Cardiac muscle cell (in vitro differentiated cells and primary cell): ENCODE data around the gene UQCRC2. TPM values are rescaled to one million over a fixed set of nuclear protein-coding genes. Genes with fewer than 3 reads are reported as not detected.
A peak's percentile ranks its signal among the peaks of the same experiment; 100 is the strongest.
"Not testable (repeated sequence)": the region's sequence is repeated elsewhere in the genome, so short reads cannot be mapped to it uniquely, and the experiment has no call there.

Source experiments
- DNase-seq, 2 donors: peaks; one replicate each; pipeline versions ENCODE4 v3.0.0 to v3.0.0-alpha.2; 2010 to 2017; ENCODE audit warnings: low read depth in 1 of 2, low spot score in 1 of 2
- H3K27ac ChIP-seq: fragments of 200-600 bp; sonication (generic); 2 replicates; pipeline ENCODE4 v1.5.1; 2016
- H3K27me3 ChIP-seq: fragments of 200-600 bp; sonication (generic); 2 replicates; pipeline ENCODE4 v1.6.0; 2016; ENCODE audit warnings: control low read depth
- H3K36me3 ChIP-seq: fragments of 200-600 bp; sonication (generic); 2 replicates; pipeline ENCODE4 v1.5.1; 2016; ENCODE audit warnings: control low read depth
- H3K4me1 ChIP-seq: fragments of 200-600 bp; sonication (generic); 2 replicates; pipeline ENCODE4 v1.8.1; 2017; ENCODE audit warnings: low read depth, mild to moderate bottlenecking, mixed run types
- H3K4me3 ChIP-seq: fragments of 200-600 bp; sonication (generic); 2 replicates; pipeline ENCODE4 v1.5.1; 2016; ENCODE audit warnings: mild to moderate bottlenecking
- H3K9me3 ChIP-seq: fragments of 200-600 bp; sonication (generic); 2 replicates; pipeline ENCODE4 v1.5.1; 2017; ENCODE audit warnings: low read depth, mild to moderate bottlenecking, control low read depth
- polyA plus RNA-seq: library from polyadenylated mRNA; unstranded; fragments of >200 nt; fragmentation: Nextera tagmentation; extraction: Ambion mirVana; gene quantifications from 2 replicates; pipeline ENCODE4 v1.2.1, GENCODE V29; 2016
- total RNA-seq: library from RNA; depleted of rRNA; stranded (reverse); fragments of >200 nt; gene quantifications from 2 replicates; pipeline ENCODE4 v1.2.3, GENCODE V29; 2016
- TF ChIP-seq, protein P1 (sequence below): IDR thresholded peaks from 2 replicates; pipeline ENCODE4 v1.5.1; 2012; ENCODE audit warnings: low read depth, mild to moderate bottlenecking, low read length

UQCRC2 gene
- total and polyA plus RNA-seq, 2 experiments from 2014 or later = 248 to 338 TPM

DNA sequence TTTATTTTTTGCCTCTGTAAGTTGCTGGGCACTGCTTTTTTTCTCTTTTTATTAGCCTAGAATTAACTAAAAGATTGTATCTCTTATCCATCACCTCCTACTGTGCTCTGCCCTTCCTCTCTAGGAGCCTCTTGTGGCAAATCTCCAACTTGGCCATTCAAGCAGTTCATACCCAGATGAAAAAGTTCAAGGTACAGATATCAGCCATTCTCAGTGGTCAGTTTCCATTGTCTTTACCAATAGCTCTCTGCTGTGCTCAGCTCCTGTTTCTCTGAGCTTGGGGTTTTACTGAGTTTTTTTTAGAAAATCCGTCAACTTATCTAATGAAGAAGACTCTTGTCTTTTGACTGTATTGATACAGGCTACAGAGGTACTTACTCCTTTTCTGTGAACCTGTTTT, 70.3 kb downstream of the UQCRC2 start:
- Histone ChIP-seq H3K27ac (no peak overlapping the region), H3K27me3 (no peaks in the 10 kb centered on the region), H3K4me1 (peaks cover 4% of the 10 kb centered on the region), H3K36me3 (no peaks in the 10 kb centered on the region), H3K9me3 (no peaks in the 10 kb centered on the region), H3K4me3 (no peak overlapping the region)
- DNase-seq = no peak
- TF ChIP-seq, protein P1, sequence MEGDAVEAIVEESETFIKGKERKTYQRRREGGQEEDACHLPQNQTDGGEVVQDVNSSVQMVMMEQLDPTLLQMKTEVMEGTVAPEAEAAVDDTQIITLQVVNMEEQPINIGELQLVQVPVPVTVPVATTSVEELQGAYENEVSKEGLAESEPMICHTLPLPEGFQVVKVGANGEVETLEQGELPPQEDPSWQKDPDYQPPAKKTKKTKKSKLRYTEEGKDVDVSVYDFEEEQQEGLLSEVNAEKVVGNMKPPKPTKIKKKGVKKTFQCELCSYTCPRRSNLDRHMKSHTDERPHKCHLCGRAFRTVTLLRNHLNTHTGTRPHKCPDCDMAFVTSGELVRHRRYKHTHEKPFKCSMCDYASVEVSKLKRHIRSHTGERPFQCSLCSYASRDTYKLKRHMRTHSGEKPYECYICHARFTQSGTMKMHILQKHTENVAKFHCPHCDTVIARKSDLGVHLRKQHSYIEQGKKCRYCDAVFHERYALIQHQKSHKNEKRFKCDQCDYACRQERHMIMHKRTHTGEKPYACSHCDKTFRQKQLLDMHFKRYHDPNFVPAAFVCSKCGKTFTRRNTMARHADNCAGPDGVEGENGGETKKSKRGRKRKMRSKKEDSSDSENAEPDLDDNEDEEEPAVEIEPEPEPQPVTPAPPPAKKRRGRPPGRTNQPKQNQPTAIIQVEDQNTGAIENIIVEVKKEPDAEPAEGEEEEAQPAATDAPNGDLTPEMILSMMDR = no peak

DNA sequence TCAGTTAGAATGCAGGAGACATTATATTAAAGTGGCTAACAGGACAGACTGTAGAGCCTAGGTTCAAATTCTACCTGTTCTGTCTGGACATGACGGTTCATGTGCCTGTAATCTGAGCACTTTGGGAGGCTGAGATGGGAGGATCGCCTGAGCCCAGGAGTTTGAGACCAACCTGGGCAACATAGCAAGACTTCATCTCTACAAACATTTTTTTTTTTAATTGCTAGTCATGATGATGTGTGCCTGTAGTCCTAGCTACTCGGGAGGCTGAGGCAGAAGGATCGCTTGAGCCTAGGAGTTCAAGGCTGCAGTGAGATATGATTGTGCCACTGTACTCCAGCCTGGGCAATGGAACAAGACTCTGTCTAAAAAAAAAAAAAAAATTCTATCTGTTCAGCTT, 71.6 kb downstream of the UQCRC2 start:
- not testable (repeated sequence) for H3K36me3 ChIP-seq, H3K9me3 ChIP-seq, H3K4me3 ChIP-seq, H3K27me3 ChIP-seq, H3K4me1 ChIP-seq, H3K27ac ChIP-seq, DNase-seq

DNA sequence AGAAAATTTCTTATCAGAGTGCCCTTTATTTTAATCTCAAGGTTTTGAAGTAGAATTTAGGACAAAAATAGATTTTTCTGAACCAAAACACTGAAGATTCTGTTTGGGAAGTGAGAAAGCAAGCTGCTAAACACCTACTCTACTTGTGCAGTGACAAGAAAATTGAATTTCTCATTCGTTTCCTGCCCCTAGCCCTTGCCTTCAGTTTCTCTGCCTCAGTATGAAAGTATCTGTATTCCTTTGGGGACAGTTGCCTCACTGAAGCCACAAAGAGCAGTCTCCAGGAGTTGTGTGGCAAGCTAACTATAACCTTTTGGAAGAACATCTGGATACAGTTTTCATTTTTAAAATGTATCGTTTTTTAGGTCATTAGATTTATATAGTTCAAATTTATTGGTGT, 74.5 kb downstream of the UQCRC2 start:
- no peak overlapping the region for H3K4me3 ChIP-seq
- no peaks in the 10 kb centered on the region for H3K27me3 ChIP-seq
- TF ChIP-seq, protein P1 = no peak
- H3K27ac ChIP-seq = no peak overlapping the region
- no peaks in the 10 kb centered on the region for H3K9me3 ChIP-seq
- H3K36me3 ChIP-seq = no peaks in the 10 kb centered on the region
- peaks cover 12% of the 10 kb centered on the region for H3K4me1 ChIP-seq
- no peak for DNase-seq

DNA sequence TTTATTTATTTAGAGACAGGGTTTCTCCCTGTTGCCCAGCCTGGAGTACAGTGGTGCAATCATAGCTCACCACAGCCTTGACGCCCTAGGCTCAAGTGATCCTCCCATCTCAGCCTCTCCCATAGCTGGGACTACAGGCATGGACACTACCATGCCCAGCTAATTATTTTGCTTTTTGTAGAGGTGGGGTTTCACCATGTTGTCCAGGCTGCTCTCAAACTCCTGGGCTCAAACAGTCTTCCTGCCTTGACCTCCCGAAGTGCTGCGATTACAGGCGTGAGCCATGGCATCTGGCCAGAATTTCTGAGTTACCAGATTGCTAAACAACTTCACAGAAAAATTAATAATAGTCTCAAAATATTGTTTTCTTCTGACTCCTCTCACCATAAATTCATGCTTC, 76.5 kb downstream of the UQCRC2 start:
- TF ChIP-seq, protein P1 = no peak
- peak in 1 of 2 donors; percentile 25 for DNase-seq
- H3K27ac ChIP-seq = peak overlapping the region; percentile 48
- H3K4me3 ChIP-seq = no peak overlapping the region
- no peaks in the 10 kb centered on the region for H3K36me3 ChIP-seq
- no peaks in the 10 kb centered on the region for H3K27me3 ChIP-seq
- H3K9me3 ChIP-seq = no peaks in the 10 kb centered on the region
- peaks cover 16% of the 10 kb centered on the region for H3K4me1 ChIP-seq

DNA sequence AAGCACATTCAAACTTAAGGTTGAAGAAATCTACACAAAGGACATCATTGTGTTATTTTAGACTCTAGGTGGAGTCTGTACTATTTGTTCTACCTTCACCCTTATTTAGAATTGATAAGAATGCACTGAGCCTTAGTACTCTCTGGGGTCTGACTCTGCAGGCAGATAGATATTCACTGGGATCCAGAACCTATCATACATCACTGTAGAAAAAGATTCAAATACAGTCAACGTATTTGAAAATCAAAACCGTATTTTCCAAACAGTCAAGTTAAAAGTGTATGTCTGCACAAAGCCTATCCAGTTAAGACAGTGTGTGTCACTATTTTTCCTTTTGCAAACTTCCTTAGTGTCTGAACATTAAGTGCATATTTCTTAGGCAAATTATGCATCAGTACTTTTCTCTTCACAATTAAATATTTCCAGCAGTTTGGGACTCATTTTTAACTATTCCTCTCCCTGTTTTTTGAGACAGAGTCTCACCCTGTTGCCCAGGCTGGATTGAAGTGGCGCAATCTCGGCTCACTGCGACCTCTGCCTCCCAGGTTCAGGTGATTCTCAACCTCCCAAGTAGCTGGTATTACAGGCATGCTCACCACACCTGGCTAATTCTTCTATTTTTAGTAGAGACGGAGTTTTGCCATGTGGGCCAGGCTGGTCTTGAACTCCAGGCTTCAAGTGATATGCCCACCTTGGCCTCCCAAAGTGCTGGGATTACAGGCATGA, 77.1 kb downstream of the UQCRC2 start:
- H3K4me1 ChIP-seq = peaks cover 22% of the 10 kb centered on the region

DNA sequence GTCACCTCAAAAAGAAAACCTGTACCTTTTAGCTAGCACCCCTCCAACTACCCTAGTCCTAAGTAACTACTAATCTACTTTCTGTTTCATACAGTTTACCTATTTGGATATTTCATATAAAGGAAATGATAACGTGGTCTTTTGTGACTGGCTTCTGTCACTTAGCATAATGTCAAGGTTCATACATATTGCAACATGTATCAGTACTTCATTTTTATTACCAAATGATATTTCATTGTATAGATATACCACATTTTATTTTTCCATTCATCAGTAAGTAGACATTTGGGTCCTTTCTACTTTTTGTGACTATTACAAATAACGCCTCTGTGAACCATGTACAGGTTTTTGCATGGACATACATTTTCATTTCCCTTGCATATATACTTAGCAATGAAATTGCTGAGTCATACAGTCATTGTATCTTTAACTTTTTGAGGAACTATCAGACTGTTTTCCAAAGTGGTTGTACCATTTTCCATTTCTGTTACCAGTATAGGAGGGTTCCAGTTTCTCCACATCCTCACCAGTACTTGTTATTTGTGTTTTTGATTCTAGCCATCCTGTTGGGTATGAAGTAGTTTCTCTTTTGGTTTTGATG, 78.4 kb downstream of the UQCRC2 start:
- no peaks in the 10 kb centered on the region for H3K9me3 ChIP-seq
- no peaks in the 10 kb centered on the region for H3K27me3 ChIP-seq
- H3K4me1 ChIP-seq = peaks cover 29% of the 10 kb centered on the region
- H3K27ac ChIP-seq = no peak overlapping the region
- no peaks in the 10 kb centered on the region for H3K36me3 ChIP-seq
- no peak overlapping the region for H3K4me3 ChIP-seq
- TF ChIP-seq, protein P1 = no peak
- DNase-seq = no peak

More for the DNA sequence above, 77.1 kb downstream of the UQCRC2 start:
- TF ChIP-seq, protein P1 = no peak
- Histone ChIP-seq H3K27ac (peak overlapping the region; percentile 48), H3K36me3 (no peaks in the 10 kb centered on the region), H3K9me3 (no peaks in the 10 kb centered on the region), H3K4me3 (no peak overlapping the region), H3K27me3 (no peaks in the 10 kb centered on the region)
- DNase-seq = no peak
